ENCODE measurements around the gene MANEA. TPM values are rescaled to one million over a fixed set of nuclear protein-coding genes. Genes with fewer than 3 reads are reported as not detected.
"Not testable (repeated sequence)": the region's sequence is repeated elsewhere in the genome, so short reads cannot be mapped to it uniquely, and the experiment has no call there.

MANEA gene, protein sequence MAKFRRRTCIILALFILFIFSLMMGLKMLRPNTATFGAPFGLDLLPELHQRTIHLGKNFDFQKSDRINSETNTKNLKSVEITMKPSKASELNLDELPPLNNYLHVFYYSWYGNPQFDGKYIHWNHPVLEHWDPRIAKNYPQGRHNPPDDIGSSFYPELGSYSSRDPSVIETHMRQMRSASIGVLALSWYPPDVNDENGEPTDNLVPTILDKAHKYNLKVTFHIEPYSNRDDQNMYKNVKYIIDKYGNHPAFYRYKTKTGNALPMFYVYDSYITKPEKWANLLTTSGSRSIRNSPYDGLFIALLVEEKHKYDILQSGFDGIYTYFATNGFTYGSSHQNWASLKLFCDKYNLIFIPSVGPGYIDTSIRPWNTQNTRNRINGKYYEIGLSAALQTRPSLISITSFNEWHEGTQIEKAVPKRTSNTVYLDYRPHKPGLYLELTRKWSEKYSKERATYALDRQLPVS
- total RNA-seq (ENCODE audit: insufficient read depth, low replicate concordance), result 26.7 TPM

DNA sequence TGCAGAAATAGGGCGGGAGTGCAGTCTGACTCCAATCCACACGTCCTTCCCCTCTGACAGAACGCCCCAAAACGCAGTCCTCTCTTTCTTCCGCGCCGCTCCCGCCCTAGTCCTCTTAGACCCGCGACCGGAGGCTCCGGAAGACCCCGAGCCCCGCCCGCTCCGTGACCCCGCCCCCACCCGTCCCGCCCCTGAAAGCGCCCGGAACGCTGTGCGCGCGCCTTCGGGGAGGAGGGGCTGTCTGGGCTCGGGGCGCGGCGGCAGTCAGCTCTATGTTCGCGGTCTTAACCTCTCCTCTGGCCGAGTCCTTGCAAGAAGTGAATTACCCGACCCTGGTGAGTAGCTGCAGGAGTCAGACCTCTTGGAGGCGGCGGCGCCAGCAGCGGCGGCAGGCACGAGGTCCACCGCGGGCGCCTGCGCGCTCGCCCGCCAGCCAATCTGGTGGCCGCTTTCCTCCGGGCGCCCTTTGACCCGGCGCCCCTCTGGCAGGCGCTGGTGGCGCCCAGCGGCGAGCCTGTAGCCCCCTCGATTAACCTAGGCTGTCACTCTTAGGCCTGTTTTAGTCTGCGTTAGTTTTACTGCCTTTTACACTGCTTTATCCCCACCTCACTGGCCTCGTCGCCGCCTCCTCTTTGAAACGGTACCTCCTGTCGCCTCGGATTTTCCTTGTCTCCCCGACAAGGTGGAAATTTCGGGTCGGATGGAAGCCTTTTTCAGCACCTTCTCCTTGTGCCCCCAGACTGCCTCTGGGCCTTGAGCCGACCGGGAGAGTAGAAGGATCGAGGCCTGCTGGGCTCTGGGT lies at the start of gene MANEA:
MANEA (plus strand) TSS at position 232 of the 802 bp plus-strand sequence. CDS start 8,905 bp downstream, outside the sequence.
- DNase-seq (ENCODE audit: low spot score), result peak; percentile 93

DNA sequence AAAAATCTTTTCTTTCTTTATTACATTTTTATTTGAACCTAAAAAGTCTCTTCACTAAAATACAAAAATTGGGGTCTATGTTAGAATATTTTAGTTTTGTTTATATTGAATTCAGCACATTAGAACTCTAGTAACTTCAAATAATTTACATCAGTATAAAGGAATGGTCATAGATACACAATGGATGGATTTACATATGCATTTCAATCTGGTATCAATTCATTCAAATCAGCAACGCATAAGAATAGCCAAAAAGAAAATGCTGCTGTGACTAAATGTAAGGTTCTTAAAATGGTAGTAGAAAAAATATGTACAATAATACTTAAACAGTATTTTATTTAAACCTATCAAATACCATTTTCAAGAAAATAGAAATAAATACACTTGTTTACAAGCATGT lies 47.6 kb upstream of the MANEA start:
- no peak for DNase-seq (ENCODE audit: low spot score)

DNA sequence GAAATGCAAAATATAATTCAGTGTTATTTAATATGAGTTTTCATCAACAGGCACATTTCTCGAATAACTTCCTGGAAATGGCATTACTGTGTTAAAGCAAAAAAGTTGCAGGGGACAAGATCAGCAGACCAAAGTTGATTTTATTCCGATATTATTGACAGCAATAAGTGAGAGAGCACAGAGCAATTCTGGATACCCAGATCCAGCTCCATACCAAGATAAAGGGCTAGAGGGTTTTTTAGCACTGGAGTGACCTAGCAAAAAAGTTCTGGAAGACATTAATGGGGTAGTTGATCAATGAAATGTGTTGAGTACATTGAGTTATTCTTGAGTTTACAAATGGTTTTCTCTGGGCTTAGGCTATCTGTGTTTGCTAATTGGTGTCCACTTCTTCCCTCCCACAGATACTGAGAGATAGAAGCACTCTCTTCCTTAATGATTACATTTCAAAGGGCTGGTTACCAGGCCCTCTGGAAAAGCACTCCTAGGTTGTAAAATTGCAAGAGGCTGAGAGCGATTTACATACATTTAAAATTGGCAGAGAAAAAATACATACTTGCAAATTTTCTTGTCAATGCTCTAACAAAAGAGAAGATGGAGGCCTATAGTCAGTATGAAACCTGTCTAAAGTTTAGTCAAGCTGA lies 47.0 kb upstream of the MANEA start:
- no peak for DNase-seq (ENCODE audit: low spot score)

DNA sequence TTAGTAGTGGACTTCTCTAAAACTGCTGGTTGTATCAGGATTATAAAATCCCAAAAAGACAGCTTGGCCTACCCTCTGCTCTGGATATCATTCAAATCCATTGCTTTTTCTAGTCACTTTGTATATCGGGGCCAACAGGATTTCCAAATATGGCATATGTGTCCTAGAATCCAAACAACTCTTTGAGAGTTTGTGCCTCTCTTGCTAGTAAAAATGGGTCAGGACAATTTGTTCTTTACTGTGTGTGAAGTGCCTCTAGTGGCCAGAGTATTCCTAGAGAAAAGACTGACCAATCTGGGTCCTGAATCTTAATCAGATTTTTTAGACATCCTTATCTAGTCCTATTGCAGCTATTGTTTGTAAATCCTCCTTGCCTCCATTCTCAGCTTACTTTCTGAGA lies 33.5 kb upstream of the MANEA start:
- no peak for DNase-seq (ENCODE audit: low spot score)

DNA sequence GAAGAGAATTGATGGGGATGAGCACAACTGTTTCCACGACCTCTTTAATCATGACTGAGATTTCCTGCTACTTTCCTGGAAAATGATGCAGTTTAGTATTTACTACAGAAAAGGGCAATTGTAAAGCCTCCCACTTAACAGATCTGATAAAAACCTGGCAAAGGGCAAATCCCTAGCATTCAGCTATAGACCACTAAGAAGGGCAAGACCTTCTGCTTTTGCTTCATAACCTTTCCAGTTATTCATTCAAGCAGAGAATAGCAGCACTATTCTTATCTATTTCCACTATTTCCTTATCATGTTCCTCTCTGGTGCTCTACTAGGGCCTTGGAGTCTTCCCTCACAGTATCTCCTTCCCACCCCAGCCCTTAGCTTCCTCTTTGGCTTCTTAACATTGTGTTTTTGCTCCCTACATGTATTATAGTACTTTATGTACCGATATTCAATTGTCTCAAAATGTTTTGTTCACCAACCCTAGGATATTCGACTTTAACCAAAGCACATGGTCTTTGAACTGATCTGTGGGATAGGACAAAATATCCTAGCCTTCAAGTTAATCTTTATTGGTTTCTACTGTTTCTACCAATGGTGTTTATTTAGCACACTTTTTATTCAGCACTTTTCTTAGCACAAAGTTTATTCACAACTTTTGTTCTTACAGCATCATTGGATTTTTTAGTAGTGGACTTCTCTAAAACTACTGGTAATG lies 32.7 kb upstream of the MANEA start:
- no peak for DNase-seq (ENCODE audit: low spot score)

DNA sequence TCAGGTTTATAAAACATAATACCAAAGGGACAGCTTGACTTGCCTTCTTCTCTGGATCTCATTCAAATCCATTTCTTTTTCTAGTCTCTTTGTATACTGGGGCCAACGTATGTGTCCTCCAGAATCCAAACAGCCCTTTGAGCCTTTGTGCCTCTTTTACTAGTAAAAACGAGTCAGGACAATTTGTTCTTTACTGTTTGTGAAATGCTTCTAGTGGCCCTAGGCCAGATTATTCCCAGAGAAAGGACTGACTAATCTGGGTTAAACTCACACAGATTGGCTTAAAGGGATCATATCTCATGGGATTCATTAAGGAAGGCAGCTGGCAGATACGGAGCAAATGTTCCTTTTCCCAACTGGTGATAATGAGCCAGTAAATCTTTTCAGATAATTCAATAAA lies 32.1 kb upstream of the MANEA start:
- DNase-seq (ENCODE audit: low spot score), result no peak

DNA sequence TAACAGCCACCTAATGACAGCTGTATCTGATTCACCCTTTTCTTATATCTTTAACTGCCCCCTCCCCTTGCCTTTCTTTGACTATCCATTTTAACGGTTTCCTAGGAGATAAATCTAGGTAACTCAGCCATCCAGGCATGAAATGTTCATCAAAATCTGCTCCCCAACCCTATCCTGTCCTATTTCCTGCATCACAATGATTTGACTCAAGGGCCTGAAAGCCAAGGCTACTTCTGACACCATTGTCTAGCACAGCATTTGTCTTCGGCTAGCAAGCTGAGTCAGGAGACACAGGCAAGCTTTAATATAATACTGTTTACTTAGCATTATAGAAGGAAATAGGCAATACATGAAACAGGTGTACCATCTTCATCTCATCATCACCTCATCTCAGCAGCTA lies 31.6 kb upstream of the MANEA start:
- no peak for DNase-seq (ENCODE audit: low spot score)

DNA sequence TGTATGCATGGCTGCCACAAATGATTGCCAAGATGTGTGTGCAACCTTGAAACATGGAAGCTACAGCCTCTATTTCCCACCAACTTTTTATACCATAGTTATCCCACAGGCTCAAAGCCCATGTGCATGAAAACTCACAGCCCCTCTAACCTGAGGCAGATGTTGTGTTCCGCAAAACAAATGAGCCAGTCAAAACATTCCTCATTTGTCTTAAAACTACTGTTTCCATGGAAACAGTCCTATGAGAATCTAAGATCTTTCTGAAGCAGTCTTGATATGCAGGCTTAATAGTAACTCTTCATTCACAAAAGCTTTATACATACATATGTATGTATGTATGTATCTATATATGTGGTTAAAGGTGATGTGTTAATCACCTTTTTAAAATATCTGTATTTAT lies 31.2 kb upstream of the MANEA start:
- DNase-seq (ENCODE audit: low spot score), result no peak

DNA sequence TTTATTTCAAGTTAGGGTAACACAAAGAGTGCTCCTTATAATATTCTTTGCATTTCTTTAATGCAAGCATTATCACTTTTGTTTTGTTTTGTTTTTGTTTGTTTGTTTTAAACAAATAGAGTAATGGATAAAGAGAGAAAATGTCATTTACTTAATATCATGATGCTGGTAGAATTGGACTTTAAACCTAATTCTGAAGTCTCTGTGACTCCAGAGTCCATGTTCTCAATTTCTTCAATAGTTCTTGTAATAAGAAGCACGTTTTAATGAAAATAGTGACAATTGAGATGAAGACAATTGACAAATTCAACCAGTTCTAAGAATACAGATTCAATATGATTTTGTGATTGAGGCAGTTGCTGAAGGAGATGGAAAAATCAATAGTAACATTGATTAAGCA lies 30.3 kb upstream of the MANEA start:
- no peak for DNase-seq (ENCODE audit: low spot score)

DNA sequence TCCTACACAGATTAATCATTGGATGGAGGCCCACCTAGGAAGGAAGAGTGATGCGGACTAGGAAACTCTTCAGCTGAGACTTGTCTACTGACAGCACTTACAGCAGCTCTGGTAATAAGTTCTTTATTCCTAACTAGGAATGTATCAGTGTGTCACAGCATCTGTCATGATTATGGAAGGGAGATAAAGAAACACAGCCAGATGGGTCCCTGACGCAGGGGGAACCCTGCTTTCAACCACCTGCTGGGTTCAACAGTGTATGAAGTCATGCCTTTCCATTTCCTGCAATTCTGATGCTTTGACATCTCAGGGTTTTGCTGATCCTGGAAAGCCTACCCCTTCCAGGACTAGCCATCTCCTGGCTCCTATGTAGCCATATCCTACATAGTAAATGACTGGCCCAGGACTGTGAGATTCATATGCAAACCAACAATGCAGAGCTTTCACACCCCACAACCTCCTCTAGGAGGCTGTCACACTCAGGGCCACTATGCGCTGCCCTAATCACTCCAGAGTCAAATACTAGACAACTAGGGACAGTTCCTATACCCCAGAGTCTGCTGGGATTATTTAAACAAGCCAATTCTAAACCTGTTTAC lies 29.0 kb upstream of the MANEA start:
- no peak for DNase-seq (ENCODE audit: low spot score)

DNA sequence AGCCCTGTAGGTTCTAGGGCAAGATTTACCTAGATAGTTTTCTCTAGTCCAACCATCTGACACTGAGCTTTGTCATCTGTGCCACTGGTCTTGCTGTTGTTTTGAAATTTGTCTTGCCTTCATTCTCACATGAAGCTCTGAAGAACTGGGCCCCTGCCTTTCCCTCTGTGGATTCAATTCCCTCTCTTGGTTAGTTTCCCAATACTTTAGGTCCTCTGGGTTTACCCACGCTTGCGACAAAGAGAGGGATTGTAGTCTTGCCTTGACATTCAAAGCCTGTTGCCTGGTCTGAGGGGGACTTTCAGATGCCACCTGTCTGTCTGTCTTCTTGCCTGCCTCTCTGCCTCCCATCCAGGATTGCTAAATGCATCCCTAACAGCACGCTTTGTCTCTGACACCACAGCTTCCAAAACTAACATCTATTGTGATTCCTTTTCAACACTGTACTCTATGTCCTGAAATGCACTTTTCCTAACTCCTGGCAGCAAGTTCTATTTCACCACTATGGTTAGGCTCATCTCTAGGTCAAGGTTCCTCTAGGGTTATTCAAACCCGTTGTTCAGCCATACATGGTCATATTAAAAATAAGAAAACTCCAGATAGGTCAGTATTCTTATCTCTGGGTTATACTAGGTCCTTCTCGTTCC lies 25.5 kb upstream of the MANEA start:
- DNase-seq (ENCODE audit: low spot score), result no peak

DNA sequence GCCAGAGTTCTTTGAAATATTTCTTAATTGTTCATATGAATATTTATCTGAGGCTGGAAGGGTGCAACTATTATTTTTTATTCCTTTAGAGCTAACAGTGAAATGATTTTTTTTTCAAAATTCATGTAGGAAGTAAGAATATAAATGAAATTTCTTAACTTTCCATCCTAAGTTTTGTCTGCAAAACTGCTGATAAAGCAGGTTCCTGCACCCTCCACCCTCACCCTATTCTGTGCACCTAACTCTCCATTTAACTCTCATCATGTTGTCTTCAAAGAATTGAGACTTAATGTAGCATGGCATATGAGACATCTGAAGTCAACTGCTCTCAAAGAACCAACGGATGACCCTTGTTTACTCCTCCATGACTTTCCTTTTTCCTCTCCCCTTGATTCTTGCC lies 23.5 kb upstream of the MANEA start:
- no peak for DNase-seq (ENCODE audit: low spot score)

DNA sequence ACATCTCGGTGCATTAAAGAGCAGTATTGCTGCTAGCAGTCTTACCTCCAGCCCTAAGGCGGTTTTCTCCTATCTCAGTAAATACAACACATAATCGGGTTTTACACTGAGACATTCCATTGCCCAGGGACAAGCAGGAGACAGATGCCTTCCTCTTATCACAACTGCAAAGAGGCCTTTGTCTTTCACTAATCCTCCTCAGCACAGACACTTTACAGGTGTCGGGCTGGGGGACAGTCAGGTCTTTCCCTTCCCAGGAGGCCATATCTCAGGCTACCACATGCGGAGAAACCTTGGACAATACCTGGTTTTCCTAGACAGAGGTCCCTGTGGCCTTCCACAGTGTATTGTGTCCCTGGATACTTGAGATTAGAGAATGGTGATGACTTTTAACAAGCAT lies 16.4 kb upstream of the MANEA start:
- DNase-seq (ENCODE audit: low spot score), result not testable (repeated sequence)

DNA sequence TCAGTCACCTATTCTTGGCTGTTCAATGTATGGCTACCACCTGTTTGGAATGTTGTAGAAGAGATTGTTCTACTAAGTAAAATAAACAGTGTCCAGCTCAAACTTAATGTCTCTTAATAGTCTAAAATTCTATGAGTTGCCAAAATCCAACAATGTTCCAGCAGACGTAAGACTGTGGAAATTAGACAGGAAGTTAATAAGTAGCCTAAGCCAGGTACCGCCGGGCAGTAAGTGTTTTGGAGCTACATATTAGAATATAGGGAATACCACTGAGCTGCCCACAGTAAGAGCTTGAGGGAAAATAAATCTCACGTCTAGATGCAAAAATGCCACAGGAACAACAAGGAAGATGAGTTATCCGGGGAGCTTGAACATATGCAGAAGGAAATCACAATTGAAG lies 7.8 kb upstream of the MANEA start:
- DNase-seq (ENCODE audit: low spot score), result no peak

DNA sequence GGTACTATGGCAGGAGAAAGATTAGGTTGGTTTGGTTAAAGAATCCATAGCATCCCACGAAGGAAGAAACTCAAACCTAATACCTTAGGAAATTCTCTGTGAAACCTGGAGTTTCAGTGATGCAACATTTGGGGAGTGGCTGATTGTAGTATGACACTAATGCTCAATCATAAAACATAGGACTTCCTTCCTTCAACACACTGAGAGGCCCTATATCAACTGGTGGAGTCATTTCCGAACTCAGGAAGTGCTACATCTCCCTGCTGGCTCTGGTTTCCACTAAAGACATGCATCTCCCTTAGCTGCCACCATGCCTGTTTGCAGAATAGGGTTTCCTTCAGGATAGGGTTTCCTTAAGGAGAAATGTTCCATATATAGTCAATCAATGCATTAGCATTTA lies 5.2 kb upstream of the MANEA start:
- DNase-seq (ENCODE audit: low spot score), result no peak

DNA sequence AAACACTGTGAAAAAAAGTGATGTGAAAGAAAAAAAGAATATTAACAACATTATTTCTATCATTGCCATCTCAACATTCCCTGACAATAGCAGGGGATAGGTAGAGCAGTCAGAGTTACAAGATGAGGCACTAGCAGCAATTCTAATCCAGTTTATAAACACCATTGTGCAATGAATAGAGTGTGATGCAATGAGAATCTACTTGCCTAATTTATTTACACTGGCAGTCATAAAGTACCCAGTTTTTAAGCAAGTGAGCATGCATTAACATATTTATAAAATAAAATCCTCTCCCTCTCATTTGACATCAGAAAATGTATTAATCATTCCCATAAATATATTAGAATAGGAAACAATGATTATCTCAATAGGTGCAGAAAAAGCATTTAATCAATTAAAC lies 2.5 kb upstream of the MANEA start:
- no peak for DNase-seq (ENCODE audit: low spot score)

DNA sequence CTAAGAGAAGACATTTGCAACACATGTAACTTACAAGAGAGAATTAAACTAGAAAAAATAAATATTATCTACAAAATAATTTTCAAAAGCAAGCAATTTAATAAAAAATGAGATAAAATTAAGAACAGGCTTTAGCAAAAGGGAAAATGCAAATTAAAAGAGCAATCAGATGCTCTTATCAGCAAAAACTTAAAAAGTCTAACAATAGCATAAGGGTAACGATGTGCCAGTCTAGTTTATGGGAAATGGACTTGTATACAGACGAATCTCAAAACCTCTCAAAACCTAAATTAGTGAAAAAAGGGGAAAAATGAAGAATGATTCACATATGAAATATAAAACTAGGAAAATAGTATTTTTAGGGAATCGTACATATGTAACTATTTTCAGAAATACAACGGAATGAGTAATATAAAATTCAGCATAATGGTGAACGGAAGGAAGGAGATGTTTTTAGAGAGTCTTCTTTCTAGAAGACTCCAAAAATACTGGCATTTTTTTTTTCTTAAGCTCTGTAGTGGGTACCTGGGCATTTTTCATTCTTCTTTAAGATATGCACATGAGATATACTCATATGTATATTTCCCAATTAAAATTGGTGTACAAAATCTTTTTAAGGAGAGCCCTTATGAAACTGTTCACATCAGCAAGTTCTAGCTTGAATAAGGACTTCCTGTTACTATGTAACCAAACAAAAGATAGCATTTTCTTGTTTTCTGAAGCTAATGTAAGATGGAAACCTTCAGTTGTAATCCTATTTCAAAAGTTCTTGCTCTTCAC lies 927 bp upstream of the MANEA start:
- peak; percentile 3 for DNase-seq (ENCODE audit: low spot score)

DNA sequence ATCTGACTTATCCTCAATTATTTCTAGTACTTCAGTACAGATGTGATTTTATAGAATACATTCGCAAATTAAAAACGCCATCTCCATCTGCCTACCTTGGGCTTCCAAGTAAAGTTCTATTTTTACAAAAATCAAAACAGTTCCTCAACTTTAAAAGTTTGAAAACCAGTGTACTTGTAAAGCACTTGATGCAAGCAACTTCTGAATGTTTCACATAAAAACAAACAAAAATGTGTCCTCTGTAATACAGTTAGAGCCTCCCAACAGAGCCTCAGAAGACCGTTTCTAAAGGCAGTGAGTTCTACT lies 384 bp upstream of the MANEA start:
- no peak for DNase-seq (ENCODE audit: low spot score)

DNA sequence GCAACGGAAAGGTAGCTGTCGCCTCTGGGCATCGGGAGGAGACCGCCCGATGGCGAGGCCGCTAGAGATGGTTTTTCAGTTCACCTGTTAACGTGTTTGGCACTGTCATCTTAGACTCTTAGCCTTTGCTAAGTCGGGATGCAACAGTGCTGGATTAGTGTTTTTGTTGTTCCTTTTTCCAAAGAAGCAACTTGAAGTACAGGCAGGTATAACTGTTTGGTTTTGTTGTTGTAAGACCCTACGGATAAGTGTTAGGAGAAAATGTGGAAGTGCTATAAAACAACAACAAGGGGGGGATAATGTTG lies 723 bp downstream of the MANEA start:
- no peak for DNase-seq (ENCODE audit: low spot score)

DNA sequence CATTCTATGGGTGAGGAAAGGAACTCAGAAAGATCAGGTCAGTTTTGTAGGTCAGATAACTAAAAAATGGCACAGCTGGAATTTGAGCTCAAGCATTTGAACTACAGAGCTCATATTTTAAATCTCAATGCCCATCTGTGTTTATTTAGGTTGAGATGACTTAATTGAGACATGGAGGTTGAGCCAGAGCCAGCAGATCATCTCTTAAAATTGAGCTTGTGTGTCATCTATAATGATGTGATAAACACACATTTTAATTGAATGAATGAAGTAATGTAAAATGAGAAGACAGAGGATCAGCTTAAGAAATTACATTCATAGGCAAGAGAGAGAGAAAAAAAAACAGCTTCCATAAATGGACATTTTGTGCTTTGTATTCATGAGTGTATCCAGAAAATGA lies 3.7 kb downstream of the MANEA start:
- no peak for DNase-seq (ENCODE audit: low spot score)

Data from umbilical cord (tissue), 2 donors.